NT2/D1 (cell line): ENCODE measurements around the gene MAP2K6.
A peak's percentile ranks its signal among the peaks of the same experiment; 100 is the strongest.

Source experiments
- DNase-seq: peaks from one replicate; pipeline ENCODE4 v3.0.0-alpha.2; 2011; ENCODE audit warnings: low read depth, low spot score
- H3K27me3 ChIP-seq: 2 replicates; pipeline ENCODE4 v1.6.0; 2011; ENCODE audit warnings: mild to moderate bottlenecking; ENCODE audit not compliant: insufficient read length, insufficient read depth
- H3K36me3 ChIP-seq: 2 replicates; pipeline ENCODE4 v1.6.1; 2011; ENCODE audit warnings: mild to moderate bottlenecking, low read length, mixed read lengths; ENCODE audit not compliant: insufficient read depth, insufficient read length
- H3K4me1 ChIP-seq: 2 replicates; pipeline ENCODE4 v1.5.1; 2011; ENCODE audit not compliant: insufficient read depth, insufficient read length
- H3K4me3 ChIP-seq: 2 replicates; pipeline ENCODE4 v1.5.1; 2011; ENCODE audit warnings: low read depth; ENCODE audit not compliant: insufficient read length
- H3K9ac ChIP-seq: 2 replicates; pipeline ENCODE4 v1.6.0; 2011; ENCODE audit warnings: low read depth; ENCODE audit not compliant: insufficient read length
- H3K9me3 ChIP-seq: 2 replicates; pipeline ENCODE4 v1.5.1; 2011; ENCODE audit warnings: mild to moderate bottlenecking, low read length; ENCODE audit not compliant: insufficient read depth
- SUZ12 ChIP-seq: IDR thresholded peaks from 2 replicates; pipeline ENCODE4 v1.6.1; 2011; ENCODE audit not compliant: insufficient read length, insufficient read depth; ENCODE audit errors: extremely low read depth
- YY1 ChIP-seq: IDR thresholded peaks from 2 replicates; pipeline ENCODE4 v1.6.1; 2011; ENCODE audit not compliant: insufficient read length, insufficient read depth
- ZNF274 ChIP-seq: IDR thresholded peaks from 2 replicates; pipeline ENCODE4 v1.6.1; 2011; ENCODE audit warnings: mild to moderate bottlenecking, low read depth, low read length

MAP2K6 gene

GRCh38 chr17:69437475-69437874, 23.0 kb downstream of the MAP2K6 start:
- Histone ChIP-seq H3K4me1 (no peaks in the 10 kb centered on the region), H3K9ac (no peak overlapping the region), H3K27me3 (no peaks in the 10 kb centered on the region), H3K36me3 (no peaks in the 10 kb centered on the region), H3K9me3 (no peaks in the 10 kb centered on the region), H3K4me3 (no peak overlapping the region)
- DNase-seq: no peak
- TF ChIP-seq SUZ12 (no peak), YY1 (no peak), ZNF274 (no peak)

GRCh38 chr17:69438776-69439175, 24.3 kb downstream of the MAP2K6 start:
- H3K27me3 ChIP-seq: no peaks in the 10 kb centered on the region
- TF ChIP-seq ZNF274: no peak
- no peak for TF ChIP-seq SUZ12
- no peak for TF ChIP-seq YY1
- no peaks in the 10 kb centered on the region for H3K9me3 ChIP-seq
- no peaks in the 10 kb centered on the region for H3K4me1 ChIP-seq
- H3K36me3 ChIP-seq: no peaks in the 10 kb centered on the region
- no peak for DNase-seq
- no peak overlapping the region for H3K9ac ChIP-seq
- H3K4me3 ChIP-seq: no peak overlapping the region

GRCh38 chr17:69441179-69441578, 26.7 kb downstream of the MAP2K6 start:
- TF ChIP-seq SUZ12 (no peak), YY1 (no peak), ZNF274 (no peak)
- Histone ChIP-seq H3K9ac (no peak overlapping the region), H3K4me3 (no peak overlapping the region), H3K27me3 (no peaks in the 10 kb centered on the region), H3K9me3 (no peaks in the 10 kb centered on the region), H3K4me1 (no peaks in the 10 kb centered on the region), H3K36me3 (no peaks in the 10 kb centered on the region)
- no peak for DNase-seq

- H3K4me1 ChIP-seq: peaks cover 6% of the 10 kb centered on the region
- H3K9ac ChIP-seq: no peak overlapping the region
Measured at GRCh38 chr17:69443138-69443537, 28.6 kb downstream of the MAP2K6 start.

GRCh38 chr17:69444023-69444422, 29.5 kb downstream of the MAP2K6 start:
- H3K36me3 ChIP-seq: no peaks in the 10 kb centered on the region
- DNase-seq: no peak
- no peaks in the 10 kb centered on the region for H3K27me3 ChIP-seq
- H3K4me3 ChIP-seq: no peak overlapping the region
- no peak overlapping the region for H3K9ac ChIP-seq
- TF ChIP-seq SUZ12 (no peak), YY1 (no peak), ZNF274 (no peak)
- no peaks in the 10 kb centered on the region for H3K9me3 ChIP-seq
- H3K4me1 ChIP-seq: peaks cover 6% of the 10 kb centered on the region

More at GRCh38 chr17:69443138-69443537, 28.6 kb downstream of the MAP2K6 start:
- Histone ChIP-seq H3K9me3 (no peaks in the 10 kb centered on the region), H3K4me3 (no peak overlapping the region), H3K27me3 (no peaks in the 10 kb centered on the region), H3K36me3 (no peaks in the 10 kb centered on the region)
- TF ChIP-seq SUZ12 (no peak), YY1 (no peak), ZNF274 (no peak)
- no peak for DNase-seq

GRCh38 chr17:69445132-69445531, 30.6 kb downstream of the MAP2K6 start:
- H3K9ac ChIP-seq: no peak overlapping the region
- TF ChIP-seq ZNF274 (no peak), YY1 (no peak), SUZ12 (no peak)
- H3K27me3 ChIP-seq: no peaks in the 10 kb centered on the region
- H3K9me3 ChIP-seq: no peaks in the 10 kb centered on the region
- peaks cover 6% of the 10 kb centered on the region for H3K4me1 ChIP-seq
- no peak for DNase-seq
- no peaks in the 10 kb centered on the region for H3K36me3 ChIP-seq
- H3K4me3 ChIP-seq: no peak overlapping the region

GRCh38 chr17:69447726-69448125, 33.2 kb downstream of the MAP2K6 start:
- Histone ChIP-seq H3K27me3 (no peaks in the 10 kb centered on the region), H3K4me1 (peaks cover 11% of the 10 kb centered on the region), H3K36me3 (no peaks in the 10 kb centered on the region), H3K9ac (peak overlapping the region; percentile 57), H3K4me3 (no peak overlapping the region), H3K9me3 (no peaks in the 10 kb centered on the region)
- TF ChIP-seq SUZ12 (no peak), YY1 (no peak), ZNF274 (no peak)
- no peak for DNase-seq
